ENCODE measurements around the gene FCSK. TPM values are rescaled to one million over a fixed set of nuclear protein-coding genes. Genes with fewer than 3 reads are reported as not detected.

The FCSK gene
- total and polyA plus RNA-seq, 2 experiments from 2014 or later: 15.7 to 25.9 TPM

DNA sequence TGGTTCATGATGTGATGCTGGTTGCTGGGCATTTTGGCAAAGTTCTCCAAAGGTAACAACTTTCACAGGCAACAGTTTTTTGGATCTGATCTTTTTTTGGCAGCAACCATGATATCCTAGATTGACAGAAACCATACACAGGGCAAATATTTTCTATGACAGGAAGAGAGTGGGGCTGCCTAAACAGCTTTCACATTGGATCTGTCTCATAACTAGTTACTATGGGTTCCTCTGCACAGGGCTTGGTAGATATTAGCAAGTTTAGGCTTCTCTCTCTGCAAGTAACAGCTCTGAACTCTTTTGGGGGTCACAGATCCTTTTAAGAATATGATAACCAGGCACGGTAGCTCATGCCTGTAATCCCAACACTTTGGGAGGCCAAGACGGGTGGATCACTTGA, 40.4 kb downstream of the FCSK start:
- TF ChIP-seq EZH2 (IDR thresholded peaks at IDR 0.05; ENCODE audit: borderline replicate concordance) (no peak), EZH2phosphoT487 (IDR thresholded peaks at IDR 0.05; ENCODE audit: low read depth, severe bottlenecking, unreplicated experiment) (no peak), CTCF (IDR thresholded peaks at IDR 0.05; ENCODE audit: poor library complexity) (no peak)
- no peaks in the 10 kb centered on the region for H3K9me3 ChIP-seq (ENCODE audit: low read depth)
- no peaks in the 10 kb centered on the region for H3K4me1 ChIP-seq (ENCODE audit: insufficient read depth)
- no peak overlapping the region for H3K4me3 ChIP-seq
- H3K27me3 ChIP-seq: no peaks in the 10 kb centered on the region
- 95% methylated on average over 2 of the region's 2 CpGs for WGBS (ENCODE audit: low lambda C conversion rate, missing lambda C conversion rate)
- no peak overlapping the region for H3K27ac ChIP-seq
- H3K4me2 ChIP-seq: no peak overlapping the region
- DNase-seq (ENCODE audit: low spot score): no peak
- H4K20me1 ChIP-seq (ENCODE audit: insufficient read depth, poor library complexity, severe bottlenecking): no peaks in the 10 kb centered on the region
- H2AFZ ChIP-seq: no peak overlapping the region
- H3K79me2 ChIP-seq: no peaks in the 10 kb centered on the region
- H3K9me2 ChIP-seq (replicated peaks; ENCODE audit: insufficient read depth): no peaks in the 10 kb centered on the region
- H3K36me3 ChIP-seq (replicated peaks; ENCODE audit: insufficient read depth, low read depth): no peaks in the 10 kb centered on the region

GRCh38 chr16:70495425-70496182, 41.2 kb downstream of the FCSK start:
- 93% methylated on average over 9 of the region's 9 CpGs for WGBS (ENCODE audit: low lambda C conversion rate, missing lambda C conversion rate)
- H3K27me3 ChIP-seq: no peaks in the 10 kb centered on the region
- DNase-seq (ENCODE audit: low spot score): no peak
- H3K4me1 ChIP-seq (ENCODE audit: insufficient read depth): no peaks in the 10 kb centered on the region
- H3K79me2 ChIP-seq: no peaks in the 10 kb centered on the region
- H3K36me3 ChIP-seq (replicated peaks; ENCODE audit: insufficient read depth, low read depth): no peaks in the 10 kb centered on the region
- TF ChIP-seq EZH2phosphoT487 (IDR thresholded peaks at IDR 0.05; ENCODE audit: low read depth, severe bottlenecking, unreplicated experiment) (no peak), CTCF (IDR thresholded peaks at IDR 0.05; ENCODE audit: poor library complexity) (no peak), EZH2 (IDR thresholded peaks at IDR 0.05; ENCODE audit: borderline replicate concordance) (no peak)
- H4K20me1 ChIP-seq (ENCODE audit: insufficient read depth, poor library complexity, severe bottlenecking): no peaks in the 10 kb centered on the region
- H3K9me3 ChIP-seq (ENCODE audit: low read depth): no peaks in the 10 kb centered on the region
- H3K9me2 ChIP-seq (replicated peaks; ENCODE audit: insufficient read depth): no peaks in the 10 kb centered on the region
- no peak overlapping the region for H2AFZ ChIP-seq
- H3K4me2 ChIP-seq: no peak overlapping the region
- H3K27ac ChIP-seq: no peak overlapping the region
- H3K4me3 ChIP-seq: no peak overlapping the region

DNA sequence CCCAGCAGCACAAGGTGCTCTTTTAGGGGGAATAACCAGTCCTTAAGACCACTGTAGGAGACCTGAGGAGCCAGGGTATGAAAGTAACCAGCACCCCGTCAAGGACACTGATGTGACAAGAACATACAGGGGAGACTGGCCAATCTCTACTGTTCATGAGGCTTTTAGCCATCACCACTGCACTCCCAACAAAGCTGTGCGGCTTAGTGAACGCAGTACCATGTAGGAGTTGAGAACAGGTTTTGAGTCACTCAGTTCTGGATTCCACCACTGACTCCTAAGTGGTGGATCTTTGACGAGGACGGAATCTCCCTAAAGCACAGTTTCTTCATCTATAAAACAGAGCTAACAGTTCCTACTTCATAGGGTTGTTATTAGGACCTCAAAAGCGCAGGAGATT, 42.1 kb downstream of the FCSK start:
- DNase-seq (ENCODE audit: low spot score): no peak
- Histone ChIP-seq H4K20me1 (ENCODE audit: insufficient read depth, poor library complexity, severe bottlenecking) (no peaks in the 10 kb centered on the region), H3K79me2 (no peaks in the 10 kb centered on the region), H3K36me3 (replicated peaks; ENCODE audit: insufficient read depth, low read depth) (no peaks in the 10 kb centered on the region), H3K4me2 (no peak overlapping the region), H3K4me3 (no peak overlapping the region), H3K27ac (no peak overlapping the region), H3K9me2 (replicated peaks; ENCODE audit: insufficient read depth) (no peaks in the 10 kb centered on the region), H3K27me3 (no peaks in the 10 kb centered on the region), H3K4me1 (ENCODE audit: insufficient read depth) (no peaks in the 10 kb centered on the region), H2AFZ (no peak overlapping the region), H3K9me3 (ENCODE audit: low read depth) (no peaks in the 10 kb centered on the region)
- WGBS (ENCODE audit: low lambda C conversion rate, missing lambda C conversion rate): 98% methylated on average over 6 of the region's 6 CpGs
- TF ChIP-seq EZH2 (IDR thresholded peaks at IDR 0.05; ENCODE audit: borderline replicate concordance) (no peak), CTCF (IDR thresholded peaks at IDR 0.05; ENCODE audit: poor library complexity) (no peak), EZH2phosphoT487 (IDR thresholded peaks at IDR 0.05; ENCODE audit: low read depth, severe bottlenecking, unreplicated experiment) (no peak)

All from hepatocyte (in vitro differentiated cells).